Neutrophil (primary cell): ENCODE measurements around the gene COL15A1.

Experiments used
- H3K27ac ChIP-seq: fragments of 200-600 bp; sonication (generic); 2 replicates; pipeline ENCODE4 v1.5.1; 2016; ENCODE audit warnings: mild to moderate bottlenecking, moderate library complexity
- H3K27me3 ChIP-seq: fragments of 200-600 bp; sonication (generic); 2 replicates; pipeline ENCODE4 v1.6.0; 2016; ENCODE audit warnings: mild to moderate bottlenecking
- H3K36me3 ChIP-seq: fragments of 200-600 bp; sonication (generic); 2 replicates; pipeline ENCODE4 v1.5.1; 2017
- H3K4me1 ChIP-seq, 2 experiments: fragments of 200-600 bp in 1 of 2; sonication (generic) in 1 of 2; 1 replicate in 1 of 2; 2 replicates in 1 of 2; pipeline versions ENCODE4 v1.5.1 to v1.6.1; 2013 to 2016; ENCODE audit warnings: low read depth in 1 of 2, low read length in 1 of 2, mild to moderate bottlenecking in 1 of 2, moderate library complexity in 1 of 2; ENCODE audit not compliant: control insufficient read depth in 1 of 2, insufficient read depth in 1 of 2
- H3K4me3 ChIP-seq, 2 experiments: fragments of 200-600 bp in 1 of 2; sonication (generic) in 1 of 2; 1 replicate in 1 of 2; 2 replicates in 1 of 2; pipeline ENCODE4 v1.5.1; 2013 to 2016; ENCODE audit warnings: low read depth in 1 of 2, low read length in 1 of 2, mild to moderate bottlenecking in 1 of 2, moderate library complexity in 1 of 2
- H3K9me3 ChIP-seq: fragments of 200-600 bp; sonication (generic); 2 replicates; pipeline ENCODE4 v1.5.1; 2016
- CTCF ChIP-seq: fragments of 200-600 bp; sonication (generic); IDR thresholded peaks from 2 replicates; pipeline ENCODE4 v1.5.1; 2016; ENCODE audit warnings: antibody characterized with exemption

COL15A1 gene

DNA sequence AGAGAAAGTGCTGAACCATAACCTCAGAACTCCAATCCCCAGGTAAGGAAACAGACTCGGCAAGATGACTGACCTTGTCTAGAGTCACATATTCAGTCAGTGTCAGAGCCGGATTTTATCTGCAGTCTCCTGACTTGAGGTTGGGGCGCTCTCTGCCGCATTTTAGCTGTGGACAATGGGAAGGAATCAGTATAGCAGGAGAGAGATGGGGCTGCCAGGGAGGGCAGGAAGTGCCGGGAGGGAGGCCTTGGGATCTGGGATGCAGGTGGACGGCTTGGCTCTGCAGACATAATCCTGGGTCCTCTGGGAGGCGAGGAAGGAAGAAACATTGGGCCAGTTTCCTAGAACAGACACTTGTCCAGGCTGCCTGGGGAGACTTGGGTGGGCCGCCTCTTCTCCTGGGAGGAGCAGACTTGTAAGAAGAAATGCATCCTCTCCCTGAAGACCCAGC is 39.7 kb upstream of the COL15A1 start:
- no peaks in the 10 kb centered on the region for H3K9me3 ChIP-seq
- no peak overlapping the region for H3K27ac ChIP-seq
- no peaks in the 10 kb centered on the region for H3K36me3 ChIP-seq
- H3K4me3 ChIP-seq, result no peak overlapping the region
- peaks cover 0 to 6% of the 10 kb centered on the region in 2 experiments for H3K4me1 ChIP-seq
- no peak for TF ChIP-seq CTCF
- peaks cover 76% of the 10 kb centered on the region for H3K27me3 ChIP-seq

DNA sequence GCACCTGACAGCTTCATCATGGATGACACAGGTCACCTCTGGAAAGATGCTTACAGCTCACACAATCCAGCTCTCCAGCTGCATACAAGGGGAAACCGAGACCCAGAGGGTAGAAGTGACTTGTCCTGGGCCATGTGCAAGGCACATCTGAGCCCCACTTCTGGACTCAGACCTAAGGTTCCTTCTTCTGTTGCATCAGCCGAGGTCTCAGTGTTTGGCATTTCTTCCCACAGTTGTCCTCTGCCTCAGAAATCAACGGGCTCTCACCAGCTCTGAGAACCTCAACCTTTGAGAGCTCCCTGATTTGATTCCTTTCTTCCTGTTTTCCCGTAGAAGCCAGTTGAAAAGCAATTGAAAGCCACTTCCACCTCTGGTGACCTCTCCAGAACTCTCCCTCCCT is 38.7 kb upstream of the COL15A1 start:
- no peaks in the 10 kb centered on the region for H3K36me3 ChIP-seq
- TF ChIP-seq CTCF, result no peak
- no peak overlapping the region for H3K4me3 ChIP-seq
- no peaks in the 10 kb centered on the region for H3K4me1 ChIP-seq
- H3K27ac ChIP-seq, result no peak overlapping the region
- H3K9me3 ChIP-seq, result no peaks in the 10 kb centered on the region
- H3K27me3 ChIP-seq, result peaks cover 65% of the 10 kb centered on the region

GRCh38 chr9:98906273-98907040 is 37.2 kb upstream of the COL15A1 start:
- Histone ChIP-seq H3K4me1 (no peaks in the 10 kb centered on the region), H3K9me3 (no peaks in the 10 kb centered on the region), H3K27ac (no peak overlapping the region), H3K36me3 (no peaks in the 10 kb centered on the region), H3K4me3 (no peak overlapping the region), H3K27me3 (peaks cover 58% of the 10 kb centered on the region)
- no peak for TF ChIP-seq CTCF

- H3K27me3 ChIP-seq, result peaks cover 52% of the 10 kb centered on the region
- no peaks in the 10 kb centered on the region for H3K4me1 ChIP-seq
- no peak overlapping the region for H3K4me3 ChIP-seq
- no peaks in the 10 kb centered on the region for H3K9me3 ChIP-seq
- H3K27ac ChIP-seq, result no peak overlapping the region
- TF ChIP-seq CTCF, result no peak
- no peaks in the 10 kb centered on the region for H3K36me3 ChIP-seq
Measured at GRCh38 chr9:98907055-98907454, 36.7 kb upstream of the COL15A1 start.

- Histone ChIP-seq H3K9me3 (no peaks in the 10 kb centered on the region), H3K27me3 (peaks cover 37% of the 10 kb centered on the region), H3K27ac (no peak overlapping the region), H3K4me3 (no peak overlapping the region), H3K4me1 (no peaks in the 10 kb centered on the region), H3K36me3 (no peaks in the 10 kb centered on the region)
- TF ChIP-seq CTCF, result no peak
Measured at GRCh38 chr9:98908897-98909634, 34.6 kb upstream of the COL15A1 start.
